Activated naive CD8-positive, alpha-beta T cell treated with anti-CD3 and anti-CD28 coated beads for 36 hours (primary cell): Measurements from ENCODE around the gene RASAL2. TPM values are rescaled to one million over a fixed set of nuclear protein-coding genes. Genes with fewer than 3 reads are reported as not detected.
"Not testable (repeated sequence)": the region's sequence is repeated elsewhere in the genome, so short reads cannot be mapped to it uniquely, and the experiment has no call there.

Experiments used
- DNase-seq: peaks from one replicate; pipeline ENCODE4 v3.0.0; 2021
- H3K27ac Mint-ChIP-seq: one replicate; pipeline ENCODE4 v1.8.0; 2022; ENCODE audit warnings: mild to moderate bottlenecking, moderate library complexity, mixed read lengths
- H3K27me3 Mint-ChIP-seq: one replicate; pipeline ENCODE4 v1.8.0; 2022; ENCODE audit warnings: mild to moderate bottlenecking, mixed read lengths
- H3K36me3 Mint-ChIP-seq: one replicate; pipeline ENCODE4 v1.8.0; 2021; ENCODE audit warnings: mild to moderate bottlenecking, mixed read lengths
- H3K4me1 Mint-ChIP-seq: one replicate; pipeline ENCODE4 v1.8.0; 2021; ENCODE audit warnings: mixed read lengths
- H3K4me3 Mint-ChIP-seq: one replicate; pipeline ENCODE4 v1.8.0; 2022; ENCODE audit warnings: mild to moderate bottlenecking, moderate library complexity, mixed read lengths
- H3K9me3 Mint-ChIP-seq: one replicate; pipeline ENCODE4 v1.8.0; 2022; ENCODE audit warnings: mixed read lengths
- total RNA-seq, 2 experiments: library from RNA; stranded (reverse); gene quantifications; one replicate each; pipeline ENCODE4 v1.2.3, GENCODE V29; 2021

The RASAL2 gene
- total RNA-seq, 2 experiments from 2014 or later = not detected

- Mint-ChIP-seq H3K4me3 (no peak overlapping the region), H3K27me3 (no peaks in the 10 kb centered on the region), H3K4me1 (no peaks in the 10 kb centered on the region), H3K36me3 (no peaks in the 10 kb centered on the region), H3K27ac (no peak overlapping the region), H3K9me3 (no peaks in the 10 kb centered on the region)
- no peak for DNase-seq
These were observed 185.2 kb downstream of the RASAL2 start for GRCh38 chr1:178278916-178279686.

GRCh38 chr1:178282949-178283367, 189.1 kb downstream of the RASAL2 start:
- no peak overlapping the region for H3K27ac Mint-ChIP-seq
- no peak for DNase-seq
- H3K4me3 Mint-ChIP-seq = no peak overlapping the region
- H3K4me1 Mint-ChIP-seq = no peaks in the 10 kb centered on the region
- H3K36me3 Mint-ChIP-seq = no peaks in the 10 kb centered on the region
- no peaks in the 10 kb centered on the region for H3K9me3 Mint-ChIP-seq
- no peaks in the 10 kb centered on the region for H3K27me3 Mint-ChIP-seq

- DNase-seq = no peak
- no peaks in the 10 kb centered on the region for H3K36me3 Mint-ChIP-seq
- no peak overlapping the region for H3K27ac Mint-ChIP-seq
- H3K4me3 Mint-ChIP-seq = no peak overlapping the region
- H3K27me3 Mint-ChIP-seq = no peaks in the 10 kb centered on the region
- H3K4me1 Mint-ChIP-seq = no peaks in the 10 kb centered on the region
- no peaks in the 10 kb centered on the region for H3K9me3 Mint-ChIP-seq
These were observed 189.5 kb downstream of the RASAL2 start for GRCh38 chr1:178283409-178283808.

GRCh38 chr1:178284058-178284457, 190.2 kb downstream of the RASAL2 start:
- Mint-ChIP-seq H3K36me3 (no peaks in the 10 kb centered on the region), H3K9me3 (no peaks in the 10 kb centered on the region), H3K4me1 (no peaks in the 10 kb centered on the region), H3K27ac (no peak overlapping the region), H3K27me3 (no peaks in the 10 kb centered on the region), H3K4me3 (no peak overlapping the region)
- no peak for DNase-seq

GRCh38 chr1:178291166-178291565, 197.3 kb downstream of the RASAL2 start:
- Mint-ChIP-seq H3K36me3 (no peaks in the 10 kb centered on the region), H3K27me3 (peaks cover 5% of the 10 kb centered on the region), H3K4me3 (no peak overlapping the region), H3K9me3 (no peaks in the 10 kb centered on the region), H3K27ac (no peak overlapping the region), H3K4me1 (no peaks in the 10 kb centered on the region)
- no peak for DNase-seq

- Mint-ChIP-seq H3K9me3 (no peaks in the 10 kb centered on the region), H3K27me3 (peaks cover 6% of the 10 kb centered on the region), H3K36me3 (no peaks in the 10 kb centered on the region), H3K4me1 (no peaks in the 10 kb centered on the region), H3K4me3 (no peak overlapping the region), H3K27ac (no peak overlapping the region)
- DNase-seq = no peak
These were observed 200.8 kb downstream of the RASAL2 start for GRCh38 chr1:178294654-178295053.

- no peak overlapping the region for H3K4me3 Mint-ChIP-seq
- no peak overlapping the region for H3K27ac Mint-ChIP-seq
- peaks cover 5% of the 10 kb centered on the region for H3K27me3 Mint-ChIP-seq
- H3K4me1 Mint-ChIP-seq = no peaks in the 10 kb centered on the region
- no peak for DNase-seq
- no peaks in the 10 kb centered on the region for H3K36me3 Mint-ChIP-seq
- no peaks in the 10 kb centered on the region for H3K9me3 Mint-ChIP-seq
These were observed 206.4 kb downstream of the RASAL2 start for GRCh38 chr1:178300352-178300699.

GRCh38 chr1:178301141-178301540, 207.2 kb downstream of the RASAL2 start:
- no peak for DNase-seq
- Mint-ChIP-seq H3K4me1 (no peaks in the 10 kb centered on the region), H3K27ac (no peak overlapping the region), H3K36me3 (no peaks in the 10 kb centered on the region), H3K27me3 (peaks cover 5% of the 10 kb centered on the region), H3K4me3 (no peak overlapping the region), H3K9me3 (no peaks in the 10 kb centered on the region)

GRCh38 chr1:178307264-178307663, 213.4 kb downstream of the RASAL2 start:
- Mint-ChIP-seq H3K27me3 (peaks cover 19% of the 10 kb centered on the region), H3K4me3 (no peak overlapping the region), H3K27ac (no peak overlapping the region), H3K9me3 (no peaks in the 10 kb centered on the region), H3K4me1 (no peaks in the 10 kb centered on the region), H3K36me3 (no peaks in the 10 kb centered on the region)
- DNase-seq = no peak

- Mint-ChIP-seq H3K9me3 (no peaks in the 10 kb centered on the region), H3K27ac (no peak overlapping the region), H3K4me3 (no peak overlapping the region), H3K27me3 (peaks cover 22% of the 10 kb centered on the region), H3K36me3 (no peaks in the 10 kb centered on the region), H3K4me1 (no peaks in the 10 kb centered on the region)
- no peak for DNase-seq
These were observed 214.5 kb downstream of the RASAL2 start for GRCh38 chr1:178308438-178308837.

GRCh38 chr1:178310685-178311105, 216.8 kb downstream of the RASAL2 start:
- no peak overlapping the region for H3K4me3 Mint-ChIP-seq
- no peak for DNase-seq

GRCh38 chr1:178311164-178311563, 217.3 kb downstream of the RASAL2 start:
- no peaks in the 10 kb centered on the region for H3K4me1 Mint-ChIP-seq
- H3K36me3 Mint-ChIP-seq = no peaks in the 10 kb centered on the region
- no peak overlapping the region for H3K27ac Mint-ChIP-seq
- H3K27me3 Mint-ChIP-seq = peaks cover 22% of the 10 kb centered on the region
- no peak for DNase-seq
- no peaks in the 10 kb centered on the region for H3K9me3 Mint-ChIP-seq
- H3K4me3 Mint-ChIP-seq = no peak overlapping the region

More at GRCh38 chr1:178310685-178311105, 216.8 kb downstream of the RASAL2 start:
- H3K9me3 Mint-ChIP-seq = no peaks in the 10 kb centered on the region
- H3K27me3 Mint-ChIP-seq = peaks cover 22% of the 10 kb centered on the region
- H3K4me1 Mint-ChIP-seq = no peaks in the 10 kb centered on the region
- H3K27ac Mint-ChIP-seq = no peak overlapping the region
- no peaks in the 10 kb centered on the region for H3K36me3 Mint-ChIP-seq

- H3K36me3 Mint-ChIP-seq, H3K4me1 Mint-ChIP-seq, H3K9me3 Mint-ChIP-seq, H3K27ac Mint-ChIP-seq, H3K4me3 Mint-ChIP-seq, DNase-seq: not testable (repeated sequence)
- H3K27me3 Mint-ChIP-seq = peaks cover 15% of the 10 kb centered on the region
These were observed 226.5 kb downstream of the RASAL2 start for GRCh38 chr1:178320280-178320982.

- peaks cover 15% of the 10 kb centered on the region for H3K27me3 Mint-ChIP-seq
- H3K9me3 Mint-ChIP-seq = no peaks in the 10 kb centered on the region
- no peak overlapping the region for H3K27ac Mint-ChIP-seq
- no peak overlapping the region for H3K4me3 Mint-ChIP-seq
- DNase-seq = no peak
- no peaks in the 10 kb centered on the region for H3K4me1 Mint-ChIP-seq
- H3K36me3 Mint-ChIP-seq = no peaks in the 10 kb centered on the region
These were observed 229.2 kb downstream of the RASAL2 start for GRCh38 chr1:178323067-178323466.

- H3K9me3 Mint-ChIP-seq = no peaks in the 10 kb centered on the region
- no peaks in the 10 kb centered on the region for H3K4me1 Mint-ChIP-seq
- no peak overlapping the region for H3K4me3 Mint-ChIP-seq
- peaks cover 15% of the 10 kb centered on the region for H3K27me3 Mint-ChIP-seq
- no peak overlapping the region for H3K27ac Mint-ChIP-seq
- no peak for DNase-seq
- no peaks in the 10 kb centered on the region for H3K36me3 Mint-ChIP-seq
These were observed 230.1 kb downstream of the RASAL2 start for GRCh38 chr1:178324003-178324402.

GRCh38 chr1:178328728-178329127, 234.8 kb downstream of the RASAL2 start:
- H3K27ac Mint-ChIP-seq = no peak overlapping the region
- H3K4me1 Mint-ChIP-seq = no peaks in the 10 kb centered on the region
- H3K4me3 Mint-ChIP-seq = no peak overlapping the region
- DNase-seq = no peak
- no peaks in the 10 kb centered on the region for H3K36me3 Mint-ChIP-seq
- H3K27me3 Mint-ChIP-seq = peaks cover 3% of the 10 kb centered on the region
- H3K9me3 Mint-ChIP-seq = no peaks in the 10 kb centered on the region
